ENCODE data around the gene CCK.

CCK gene

GRCh38 chr3:42265059-42265991, 660 bp downstream of the CCK start:
- no peak for DNase-seq

GRCh38 chr3:42264399-42265058, 1.5 kb downstream of the CCK start:
- DNase-seq: no peak

GRCh38 chr3:42263354-42264346, 2.3 kb downstream of the CCK start:
- no peak for DNase-seq

GRCh38 chr3:42262525-42262924, 3.5 kb downstream of the CCK start:
- no peak for DNase-seq

- DNase-seq: no peak
Observed at GRCh38 chr3:42257007-42257406, 9.0 kb downstream of the CCK start.

- DNase-seq: no peak
Observed at GRCh38 chr3:42256135-42256819, 9.7 kb downstream of the CCK start.

GRCh38 chr3:42254566-42254965, 11.4 kb downstream of the CCK start:
- no peak for DNase-seq

- no peak for DNase-seq
Observed at GRCh38 chr3:42250761-42251160, 15.2 kb downstream of the CCK start.

GRCh38 chr3:42247576-42248027, 18.4 kb downstream of the CCK start:
- peak; percentile 77 for DNase-seq

GRCh38 chr3:42246091-42246490, 19.9 kb downstream of the CCK start:
- no peak for DNase-seq

GRCh38 chr3:42236611-42237010, 29.4 kb downstream of the CCK start:
- no peak for DNase-seq

GRCh38 chr3:42235532-42235931, 30.5 kb downstream of the CCK start:
- no peak for DNase-seq

- DNase-seq: no peak
Observed at GRCh38 chr3:42230860-42231259, 35.1 kb downstream of the CCK start.

GRCh38 chr3:42229942-42230688, 35.9 kb downstream of the CCK start:
- DNase-seq: no peak

- DNase-seq: no peak
Observed at GRCh38 chr3:42229266-42229941, 36.6 kb downstream of the CCK start.

- DNase-seq: no peak
Observed at GRCh38 chr3:42228796-42229195, 37.2 kb downstream of the CCK start.

- no peak for DNase-seq
Observed at GRCh38 chr3:42226470-42227425, 39.2 kb downstream of the CCK start.

GRCh38 chr3:42225486-42226363, 40.3 kb downstream of the CCK start:
- DNase-seq: no peak
